AG10803 (cell line): Measurements from ENCODE around the gene EML1.

Source experiments
- DNase-seq: peaks from one replicate; pipeline ENCODE4 v3.0.0; 2010; ENCODE audit warnings: low read depth
- H3K4me3 ChIP-seq: 2 replicates; pipeline ENCODE4 v1.5.1; 2011; ENCODE audit warnings: mild to moderate bottlenecking, low read length, control low read depth
- CTCF ChIP-seq: conservative IDR thresholded peaks from 2 replicates; pipeline ENCODE4 v1.5.1; 2011; ENCODE audit warnings: mild to moderate bottlenecking, low read length, control low read depth, inconsistent platforms

The EML1 gene

DNA sequence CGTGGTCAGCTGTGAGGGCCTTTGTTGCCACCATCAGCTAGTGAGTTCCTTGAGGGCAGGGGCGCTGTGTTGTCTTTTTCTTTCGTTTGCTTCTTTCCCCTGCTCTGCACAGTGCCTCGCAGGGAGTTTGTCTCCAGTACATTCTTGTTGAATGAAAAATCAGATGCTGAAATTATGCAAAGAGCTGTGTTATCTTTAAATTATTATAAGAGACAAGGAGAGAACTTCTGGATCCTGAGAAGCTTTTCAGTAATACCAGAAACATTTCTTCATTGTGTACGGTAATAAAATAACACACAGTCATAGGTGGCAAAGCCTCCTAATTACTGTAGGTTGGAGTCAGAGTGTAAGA, 14.9 kb downstream of the EML1 start:
- DNase-seq, result no peak
- no peak overlapping the region for H3K4me3 ChIP-seq
- TF ChIP-seq CTCF, result no peak

GRCh38 chr14:99808515-99808914, 15.3 kb downstream of the EML1 start:
- TF ChIP-seq CTCF, result peak; percentile 26; the same call in 1 of the 2 replicates
- peak; percentile 24 for DNase-seq
- H3K4me3 ChIP-seq, result no peak overlapping the region

- no peak for TF ChIP-seq CTCF
- no peak overlapping the region for H3K4me3 ChIP-seq
- DNase-seq, result peak; percentile 94
These were observed 16.1 kb downstream of the EML1 start for GRCh38 chr14:99809360-99809759.

GRCh38 chr14:99809859-99810558, 16.8 kb downstream of the EML1 start:
- no peak overlapping the region for H3K4me3 ChIP-seq

DNA sequence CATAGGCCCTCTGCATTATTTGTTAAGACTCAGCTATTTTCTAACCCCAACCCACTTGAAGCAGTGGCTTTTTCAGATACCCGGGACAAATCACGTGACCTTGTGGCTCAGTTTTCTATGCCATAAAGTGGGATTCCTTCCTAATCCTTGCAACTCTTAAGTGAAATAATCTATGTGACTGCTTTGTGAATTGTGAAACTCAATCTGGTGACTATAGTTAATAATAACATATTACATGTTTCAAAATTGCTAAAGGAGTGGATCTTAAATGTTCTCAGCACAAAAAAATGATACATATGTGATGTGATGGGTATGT, 17.3 kb downstream of the EML1 start:
- DNase-seq, result peak; percentile 28
- no peak overlapping the region for H3K4me3 ChIP-seq
- TF ChIP-seq CTCF, result no peak

More at GRCh38 chr14:99809859-99810558, 16.8 kb downstream of the EML1 start:
- no peak for DNase-seq
- no peak for TF ChIP-seq CTCF

DNA sequence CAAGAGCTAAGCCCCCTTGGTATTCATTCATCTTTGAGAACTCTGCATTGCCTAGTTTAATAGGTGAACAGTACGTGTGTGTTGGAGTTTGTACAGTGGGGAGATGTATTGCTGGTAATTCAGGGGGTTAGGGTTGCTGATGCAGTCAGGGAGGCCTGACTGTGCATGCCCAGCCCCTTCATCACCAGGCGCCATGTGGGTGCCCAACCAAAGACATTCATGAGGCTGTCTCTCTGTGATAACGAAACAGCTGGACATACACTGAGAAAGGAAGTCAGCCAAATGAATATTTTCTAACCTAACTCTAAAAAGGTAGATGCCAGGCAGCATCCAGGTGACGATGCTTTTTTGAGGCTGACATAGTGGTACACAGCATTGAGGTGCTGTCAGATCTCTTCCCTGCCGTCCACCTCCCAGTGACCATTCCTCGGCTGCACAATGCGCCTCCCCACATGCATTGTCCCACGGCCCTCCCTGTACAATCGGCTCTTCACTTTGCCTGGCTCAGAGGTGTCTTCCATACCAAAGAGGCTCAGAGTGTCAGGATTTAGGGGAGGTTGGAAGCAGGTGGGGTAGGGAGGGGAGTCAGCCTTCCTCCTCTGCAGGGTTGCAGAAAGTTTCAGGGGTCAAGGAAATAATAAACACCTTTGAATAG, 19.0 kb downstream of the EML1 start:
- no peak for TF ChIP-seq CTCF
- no peak overlapping the region for H3K4me3 ChIP-seq
- no peak for DNase-seq

- TF ChIP-seq CTCF, result no peak
- no peak for DNase-seq
- no peak overlapping the region for H3K4me3 ChIP-seq
These were observed 19.7 kb downstream of the EML1 start for GRCh38 chr14:99812892-99813291.
